A549 (cell line): ENCODE data around the gene RNF114. TPM values are rescaled to one million over a fixed set of nuclear protein-coding genes. Genes with fewer than 3 reads are reported as not detected.

ENCODE experiments used
- ATAC-seq, 2 experiments: fragments of 200-7000 bp in 1 of 2; fragments of >200 bp in 1 of 2; cut with Nextera tagmentation in 1 of 2; cut with Tn5 transposase in 1 of 2; 3 replicates each; pipeline versions ENCODE4 v1.8.0 to v1.9.1; 2018 to 2020; ENCODE audit warnings: mild to moderate bottlenecking in 1 of 2, moderate library complexity in 1 of 2
- CTCF ChIA-PET: fragments of 300-600 bp; sonication (Branson Sonifier 250); formaldehyde crosslinking; extraction: SDS; loops from one replicate; lab custom pipeline; 2021; ENCODE audit warnings: antibody characterized with exemption, inconsistent platforms; lab: Yijun Ruan, JAX
- POLR2A ChIA-PET: fragments of 350-600 bp; formaldehyde crosslinking; extraction: SDS; loops from one replicate; lab custom pipeline; 2021; ENCODE audit warnings: antibody characterized with exemption, inconsistent platforms; lab: Yijun Ruan, JAX
- DNase-seq, 2 experiments: peaks; one replicate each; pipeline versions ENCODE4 v3.0.0 to v3.0.0-alpha.2; 2011 to 2016; ENCODE audit warnings: low read depth in 1 of 2, low spot score in 1 of 2
- FAIRE-seq: peaks from 2 replicates; lab custom pipeline; 2011; peaks lifted over from hg19 to GRCh38; lab: Jason Lieb, UNC
- H3K27ac ChIP-seq, 2 experiments: fragments of >200 bp; sonication (Bioruptor Twin); formaldehyde crosslinking; 3 replicates each; pipeline ENCODE4 v1.5.1; 2016 to 2017
- H3K4me1 ChIP-seq: fragments of >200 bp; sonication (Bioruptor Twin); formaldehyde crosslinking; 3 replicates; pipeline ENCODE4 v1.6.1; 2016
- H3K4me2 ChIP-seq: fragments of >200 bp; sonication (Bioruptor Twin); formaldehyde crosslinking; 3 replicates; pipeline ENCODE4 v1.6.1; 2016
- H3K4me3 ChIP-seq: fragments of >200 bp; sonication (Bioruptor Twin); formaldehyde crosslinking; 3 replicates; pipeline ENCODE4 v1.5.1; 2016
- H3K9me3 ChIP-seq: fragments of >200 bp; sonication (Bioruptor Twin); formaldehyde crosslinking; 3 replicates; pipeline ENCODE4 v1.6.1; 2016
- CEBPB ChIP-seq, 2 experiments: fragments of >200 bp in 1 of 2; sonication (Bioruptor Twin) in 1 of 2; formaldehyde crosslinking in 1 of 2; IDR thresholded peaks; 2 replicates each; pipeline ENCODE4 v1.6.1; 2012 to 2016
- CHD2 ChIP-seq: fragments of 150-350 bp; IDR thresholded peaks from 2 replicates; pipeline ENCODE4 v1.6.1; 2014; ENCODE audit warnings: low read length; ENCODE audit not compliant: partially characterized antibody
- EHF ChIP-seq: fragments of 250-450 bp; sonication (Bioruptor Pico); IDR thresholded peaks from 2 replicates; pipeline ENCODE4 v1.5.0; 2020; ENCODE audit warnings: mild to moderate bottlenecking
- EP300 ChIP-seq, 2 experiments: fragments of >200 bp; sonication (Bioruptor Twin); formaldehyde crosslinking; IDR thresholded peaks; 2 replicates in 1 of 2; 3 replicates in 1 of 2; pipeline ENCODE4 v1.6.1; 2016 to 2017
- FOSB ChIP-seq: fragments of 250-450 bp; sonication (Bioruptor Pico); IDR thresholded peaks from 2 replicates; pipeline ENCODE4 v1.5.0; 2020; ENCODE audit warnings: mild to moderate bottlenecking, moderate library complexity
- FOSL2 ChIP-seq, 2 experiments: fragments of 450-650 bp in 1 of 2; fragments of >200 bp in 1 of 2; sonication (Bioruptor Twin) in 1 of 2; formaldehyde crosslinking; IDR thresholded peaks; 2 replicates each; pipeline versions ENCODE4 v1.5.0 to v1.6.1; 2016 to 2020; ENCODE audit warnings: mild to moderate bottlenecking in 1 of 2, moderate library complexity in 1 of 2
- FOXS1 ChIP-seq: fragments of 250-450 bp; sonication (Bioruptor Pico); IDR thresholded peaks from 2 replicates; pipeline ENCODE4 v1.5.0; 2020; ENCODE audit warnings: mild to moderate bottlenecking, moderate library complexity
- GATA3 ChIP-seq: IDR thresholded peaks from 2 replicates; pipeline ENCODE4 v1.6.1; 2012; ENCODE audit warnings: borderline replicate concordance
- HDAC2 ChIP-seq: fragments of 200-600 bp; sonication (generic); IDR thresholded peaks from 2 replicates; pipeline ENCODE4 v1.6.1; 2016
- HOXA7 ChIP-seq: fragments of 250-450 bp; sonication (Bioruptor Pico); IDR thresholded peaks from 2 replicates; pipeline ENCODE4 v1.5.0; 2020; ENCODE audit warnings: mild to moderate bottlenecking, moderate library complexity
- JUN ChIP-seq, 2 experiments: fragments of >200 bp; sonication (Bioruptor Twin); formaldehyde crosslinking; IDR thresholded peaks; 2 replicates in 1 of 2; 3 replicates in 1 of 2; pipeline ENCODE4 v1.6.1; 2016 to 2017
- JUNB ChIP-seq: fragments of >200 bp; sonication (Bioruptor Twin); formaldehyde crosslinking; IDR thresholded peaks from 2 replicates; pipeline ENCODE4 v1.6.1; 2016
- KDM5A ChIP-seq: fragments of 200-600 bp; sonication (generic); IDR thresholded peaks from 2 replicates; pipeline ENCODE4 v1.6.1; 2016; ENCODE audit warnings: antibody characterized with exemption, mild to moderate bottlenecking
- MAFK ChIP-seq: fragments of 450-650 bp; IDR thresholded peaks from 2 replicates; pipeline ENCODE4 v1.6.1; 2014; ENCODE audit not compliant: partially characterized antibody
- MYC ChIP-seq: IDR thresholded peaks from 2 replicates; pipeline ENCODE4 v1.6.1; 2012; ENCODE audit warnings: mild to moderate bottlenecking, inconsistent platforms, low read length, improper control_type of control experiment, borderline replicate concordance
- NFE2L2 ChIP-seq: fragments of 150-350 bp; conservative IDR thresholded peaks from 2 replicates; pipeline ENCODE4 v1.6.1; 2014; ENCODE audit warnings: low read length
- NPAS2 ChIP-seq: fragments of 250-450 bp; sonication (Bioruptor Pico); IDR thresholded peaks from 2 replicates; pipeline ENCODE4 v1.8.0; 2022; ENCODE audit warnings: mild to moderate bottlenecking, moderate library complexity, borderline replicate concordance
- PHF8 ChIP-seq: fragments of 200-600 bp; sonication (generic); IDR thresholded peaks from 2 replicates; pipeline ENCODE4 v1.6.1; 2016; ENCODE audit warnings: low read depth, mild to moderate bottlenecking, antibody characterized with exemption, moderate library complexity, borderline replicate concordance
- POLR2A ChIP-seq: IDR thresholded peaks from 2 replicates; pipeline ENCODE4 v1.6.1; 2012; ENCODE audit warnings: mild to moderate bottlenecking, low read length
- RARB ChIP-seq: fragments of 250-450 bp; sonication (Bioruptor Pico); IDR thresholded peaks from 2 replicates; pipeline ENCODE4 v1.8.0; 2021; ENCODE audit warnings: mild to moderate bottlenecking, moderate library complexity
- RCOR1 ChIP-seq: fragments of 150-350 bp; IDR thresholded peaks from 2 replicates; pipeline ENCODE4 v1.6.1; 2014; ENCODE audit warnings: antibody characterized with exemption, low read length, low read depth
- SMC3 ChIP-seq: fragments of >200 bp; sonication (Bioruptor Twin); formaldehyde crosslinking; IDR thresholded peaks from 3 replicates; pipeline ENCODE4 v1.6.1; 2018; ENCODE audit warnings: inconsistent platforms
- SREBF2 ChIP-seq: fragments of 450-650 bp; IDR thresholded peaks from 2 replicates; pipeline ENCODE4 v1.6.1; 2014; ENCODE audit warnings: mild to moderate bottlenecking, moderate library complexity
- TFCP2L1 ChIP-seq: fragments of 250-450 bp; sonication (Bioruptor Pico); IDR thresholded peaks from 2 replicates; pipeline ENCODE4 v1.5.0; 2021; ENCODE audit warnings: mild to moderate bottlenecking
- TP53 ChIP-seq: fragments of 250-450 bp; sonication (Bioruptor Pico); IDR thresholded peaks from 2 replicates; pipeline ENCODE4 v1.5.0; 2021; ENCODE audit warnings: mild to moderate bottlenecking, moderate library complexity
- ZFP36 ChIP-seq: fragments of 450-650 bp; IDR thresholded peaks from 2 replicates; pipeline ENCODE4 v1.6.1; 2014; ENCODE audit warnings: borderline replicate concordance; ENCODE audit not compliant: partially characterized antibody
- ZNF302 ChIP-seq: fragments of 250-450 bp; sonication (Bioruptor Pico); IDR thresholded peaks from 2 replicates; pipeline ENCODE4 v1.9.0; 2021; ENCODE audit warnings: inconsistent platforms, mild to moderate bottlenecking, moderate library complexity
- WGBS: methylation state at CpG from one replicate; pipeline ENCODE4 v1.1.6; 2017; ENCODE audit errors: missing lambda C conversion rate; 5-methylcytosine and 5-hydroxymethylcytosine counted together
- polyA minus RNA-seq: library from RNA; depleted of rRNA, polyadenylated mRNA; stranded (reverse); fragments of >200 nt; gene quantifications from 2 replicates; pipeline ENCODE4 v1.2.3, GENCODE V29; 2011; rRNA and poly(A)+ RNA removed
- polyA plus RNA-seq, 4 experiments: library from polyadenylated mRNA; depleted of rRNA in 3 of 4; stranded (reverse); fragments of >200 nt; fragmentation: RNase III in 1 of 4; extraction: RNeasy Plus Mini Kit Qiagen cat#74134 plus additional on column Dnase treatment in 1 of 4; gene quantifications; 2 replicates in 3 of 4; 3 replicates in 1 of 4; pipeline ENCODE4 v1.2.3, GENCODE V29; 2011 to 2017
- TF ChIP-seq, protein P1 (sequence below): IDR thresholded peaks from 2 replicates; pipeline ENCODE4 v1.6.1; 2012
- TF ChIP-seq, protein P2 (sequence below): fragments of 450-650 bp; IDR thresholded peaks from 2 replicates; pipeline ENCODE4 v1.6.1; 2014; ENCODE audit warnings: antibody characterized with exemption
- TF ChIP-seq, protein P3 (sequence below): IDR thresholded peaks from 2 replicates; pipeline ENCODE4 v1.6.1; 2012
- TF ChIP-seq, protein P4 (sequence below): fragments of >200 bp; sonication (Bioruptor Twin); formaldehyde crosslinking; IDR thresholded peaks from 3 replicates; pipeline ENCODE4 v1.6.1; 2016
- TF ChIP-seq, protein P5 (sequence below): fragments of 200-600 bp; sonication (generic); IDR thresholded peaks from 2 replicates; pipeline ENCODE4 v1.6.1; 2016; ENCODE audit warnings: antibody characterized with exemption, mild to moderate bottlenecking, moderate library complexity

RNF114 gene, protein sequence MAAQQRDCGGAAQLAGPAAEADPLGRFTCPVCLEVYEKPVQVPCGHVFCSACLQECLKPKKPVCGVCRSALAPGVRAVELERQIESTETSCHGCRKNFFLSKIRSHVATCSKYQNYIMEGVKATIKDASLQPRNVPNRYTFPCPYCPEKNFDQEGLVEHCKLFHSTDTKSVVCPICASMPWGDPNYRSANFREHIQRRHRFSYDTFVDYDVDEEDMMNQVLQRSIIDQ
- 44.8 and 67.8 TPM in 2 replicates for polyA plus RNA-seq (2011; rRNA removed)
- 68.9 and 80.2 TPM in 2 replicates for polyA plus RNA-seq (2012; cell fraction: cytosol; rRNA removed)
- polyA plus RNA-seq (2012; cell fraction: nucleus; rRNA removed): 101 and 123 TPM in 2 replicates
- 43.1 to 47.0 TPM (median 44.0 TPM) in 3 replicates for polyA plus RNA-seq (2017; fragmentation: RNase III; extraction: RNeasy Plus Mini Kit Qiagen cat#74134 plus additional on column Dnase treatment)
- 42.6 and 51.8 TPM in 2 replicates for polyA minus RNA-seq

DNA sequence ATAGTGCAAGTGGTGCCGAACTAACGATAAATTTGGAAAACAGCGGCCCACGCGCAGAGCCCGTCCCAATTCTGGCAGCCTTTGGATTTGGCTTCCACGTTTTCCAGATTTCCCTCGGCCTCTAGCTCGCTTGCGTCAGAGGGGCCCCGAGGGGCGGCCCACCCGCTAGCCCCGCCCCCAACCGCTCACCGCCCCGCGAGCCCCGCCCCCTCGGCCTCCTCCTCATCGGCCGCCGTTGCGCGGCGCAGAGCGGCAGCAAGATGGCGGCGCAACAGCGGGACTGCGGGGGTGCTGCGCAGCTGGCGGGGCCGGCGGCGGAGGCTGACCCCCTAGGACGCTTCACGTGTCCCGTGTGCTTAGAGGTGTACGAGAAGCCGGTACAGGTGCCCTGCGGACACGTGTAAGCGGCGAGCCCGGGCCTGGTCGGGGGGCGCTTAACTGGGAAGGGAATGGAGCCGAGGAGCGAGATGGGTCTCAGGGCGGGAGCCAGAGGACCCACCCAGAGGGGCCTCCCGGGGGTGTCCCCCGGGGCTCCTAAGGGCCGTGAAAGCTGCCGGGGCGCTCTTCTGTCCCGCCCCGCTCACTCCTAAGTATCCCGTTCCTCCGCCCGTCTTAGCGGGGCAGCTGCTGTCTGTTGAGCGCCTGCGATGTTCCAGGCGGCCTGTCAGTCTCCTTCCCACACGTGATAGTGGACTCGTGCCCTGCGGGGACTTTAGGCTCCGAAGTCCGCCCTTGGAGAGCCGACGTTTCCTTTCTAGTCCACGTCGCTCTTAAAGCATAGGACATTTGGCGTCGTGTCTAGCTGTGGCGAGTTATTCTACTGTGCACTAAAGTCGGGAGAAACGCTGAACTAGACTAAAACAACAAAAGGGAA is at the start of gene RNF114:
Gene RNF114 (plus strand): TSS at position 245 of the 874 bp plus-strand sequence. CDS start 16 bp downstream, at position 261.
- FAIRE-seq (no peak), ATAC-seq (peak; percentile 90 to 91), DNase-seq (peak; percentile 72 to 90)
- no peaks in the 10 kb centered on the region for H3K9me3 ChIP-seq
- POLR2A ChIA-PET: interaction anchor here (1.2 to 2.0 kb wide), 4 partner anchors 9 to 34 kb away, joined by 3 to 11 read pairs (median 6); partner anchors contain the start of gene SPATA2
- peaks cover 20% of the 10 kb centered on the region for H3K4me1 ChIP-seq
- CTCF ChIA-PET: interaction anchor here (0.6 to 2.4 kb wide), 7 partner anchors 10 to 583 kb away, joined by 3 to 9 read pairs (median 3); no protein-coding TSS in a partner anchor
- WGBS: 1% methylated on average over 25 of the region's 79 CpGs
- H3K27ac ChIP-seq: peak within 1 kb of the TSS; percentile 79 to 95
- peak within 1 kb of the TSS; percentile 71 for H3K4me3 ChIP-seq
- peak within 1 kb of the TSS; percentile 95 for H3K4me2 ChIP-seq
- TF ChIP-seq, protein P1, sequence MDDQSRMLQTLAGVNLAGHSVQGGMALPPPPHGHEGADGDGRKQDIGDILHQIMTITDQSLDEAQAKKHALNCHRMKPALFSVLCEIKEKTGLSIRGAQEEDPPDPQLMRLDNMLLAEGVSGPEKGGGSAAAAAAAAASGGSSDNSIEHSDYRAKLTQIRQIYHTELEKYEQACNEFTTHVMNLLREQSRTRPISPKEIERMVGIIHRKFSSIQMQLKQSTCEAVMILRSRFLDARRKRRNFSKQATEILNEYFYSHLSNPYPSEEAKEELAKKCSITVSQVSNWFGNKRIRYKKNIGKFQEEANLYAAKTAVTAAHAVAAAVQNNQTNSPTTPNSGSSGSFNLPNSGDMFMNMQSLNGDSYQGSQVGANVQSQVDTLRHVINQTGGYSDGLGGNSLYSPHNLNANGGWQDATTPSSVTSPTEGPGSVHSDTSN: peak; percentile 29; the same call in 1 of the 2 replicates
- TF ChIP-seq CEBPB (IDR thresholded peaks at IDR 0.05) (peak; percentile 67 to 71), SREBF2 (no peak), TP53 (CRISPR knock-in tag) (no peak), ZFP36 (no peak), CHD2 (no peak), POLR2A (peak; percentile 92), FOSB (CRISPR knock-in tag) (no peak), SMC3 (no peak), GATA3 (no peak), RARB (CRISPR knock-in tag) (no peak), JUN (IDR thresholded peaks at IDR 0.05) (peak in 1 of 2 experiments; percentile 92; a peak in 3 of 5 replicates), JUNB (no peak), HDAC2 (no peak), EHF (no peak), RCOR1 (no peak), MAFK (no peak), HOXA7 (CRISPR knock-in tag) (no peak), FOXS1 (CRISPR knock-in tag) (no peak), ZNF302 (CRISPR knock-in tag) (no peak), FOSL2 (IDR thresholded peaks at IDR 0.05) (no peak), FOSL2 (CRISPR knock-in tag; IDR thresholded peaks at IDR 0.05) (no peak), MYC (no peak; the same call in 1 of the 2 replicates), EP300 (IDR thresholded peaks at IDR 0.05) (0 out of 5 replicates have a peak, but pooled peaks of 1 of the 2 experiments have one; percentile 8), PHF8 (peak; percentile 93), NFE2L2 (no peak), NPAS2 (CRISPR knock-in tag) (no peak), KDM5A (peak; percentile 91), TFCP2L1 (CRISPR knock-in tag) (no peak)
- TF ChIP-seq, protein P2, sequence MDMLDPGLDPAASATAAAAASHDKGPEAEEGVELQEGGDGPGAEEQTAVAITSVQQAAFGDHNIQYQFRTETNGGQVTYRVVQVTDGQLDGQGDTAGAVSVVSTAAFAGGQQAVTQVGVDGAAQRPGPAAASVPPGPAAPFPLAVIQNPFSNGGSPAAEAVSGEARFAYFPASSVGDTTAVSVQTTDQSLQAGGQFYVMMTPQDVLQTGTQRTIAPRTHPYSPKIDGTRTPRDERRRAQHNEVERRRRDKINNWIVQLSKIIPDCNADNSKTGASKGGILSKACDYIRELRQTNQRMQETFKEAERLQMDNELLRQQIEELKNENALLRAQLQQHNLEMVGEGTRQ: no peak
- TF ChIP-seq, protein P3, sequence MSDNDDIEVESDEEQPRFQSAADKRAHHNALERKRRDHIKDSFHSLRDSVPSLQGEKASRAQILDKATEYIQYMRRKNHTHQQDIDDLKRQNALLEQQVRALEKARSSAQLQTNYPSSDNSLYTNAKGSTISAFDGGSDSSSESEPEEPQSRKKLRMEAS: peak; percentile 59
- TF ChIP-seq, protein P4, sequence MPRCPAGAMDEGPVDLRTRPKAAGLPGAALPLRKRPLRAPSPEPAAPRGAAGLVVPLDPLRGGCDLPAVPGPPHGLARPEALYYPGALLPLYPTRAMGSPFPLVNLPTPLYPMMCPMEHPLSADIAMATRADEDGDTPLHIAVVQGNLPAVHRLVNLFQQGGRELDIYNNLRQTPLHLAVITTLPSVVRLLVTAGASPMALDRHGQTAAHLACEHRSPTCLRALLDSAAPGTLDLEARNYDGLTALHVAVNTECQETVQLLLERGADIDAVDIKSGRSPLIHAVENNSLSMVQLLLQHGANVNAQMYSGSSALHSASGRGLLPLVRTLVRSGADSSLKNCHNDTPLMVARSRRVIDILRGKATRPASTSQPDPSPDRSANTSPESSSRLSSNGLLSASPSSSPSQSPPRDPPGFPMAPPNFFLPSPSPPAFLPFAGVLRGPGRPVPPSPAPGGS: peak; percentile 78; the same call in 1 of the 3 replicates
- TF ChIP-seq, protein P5, sequence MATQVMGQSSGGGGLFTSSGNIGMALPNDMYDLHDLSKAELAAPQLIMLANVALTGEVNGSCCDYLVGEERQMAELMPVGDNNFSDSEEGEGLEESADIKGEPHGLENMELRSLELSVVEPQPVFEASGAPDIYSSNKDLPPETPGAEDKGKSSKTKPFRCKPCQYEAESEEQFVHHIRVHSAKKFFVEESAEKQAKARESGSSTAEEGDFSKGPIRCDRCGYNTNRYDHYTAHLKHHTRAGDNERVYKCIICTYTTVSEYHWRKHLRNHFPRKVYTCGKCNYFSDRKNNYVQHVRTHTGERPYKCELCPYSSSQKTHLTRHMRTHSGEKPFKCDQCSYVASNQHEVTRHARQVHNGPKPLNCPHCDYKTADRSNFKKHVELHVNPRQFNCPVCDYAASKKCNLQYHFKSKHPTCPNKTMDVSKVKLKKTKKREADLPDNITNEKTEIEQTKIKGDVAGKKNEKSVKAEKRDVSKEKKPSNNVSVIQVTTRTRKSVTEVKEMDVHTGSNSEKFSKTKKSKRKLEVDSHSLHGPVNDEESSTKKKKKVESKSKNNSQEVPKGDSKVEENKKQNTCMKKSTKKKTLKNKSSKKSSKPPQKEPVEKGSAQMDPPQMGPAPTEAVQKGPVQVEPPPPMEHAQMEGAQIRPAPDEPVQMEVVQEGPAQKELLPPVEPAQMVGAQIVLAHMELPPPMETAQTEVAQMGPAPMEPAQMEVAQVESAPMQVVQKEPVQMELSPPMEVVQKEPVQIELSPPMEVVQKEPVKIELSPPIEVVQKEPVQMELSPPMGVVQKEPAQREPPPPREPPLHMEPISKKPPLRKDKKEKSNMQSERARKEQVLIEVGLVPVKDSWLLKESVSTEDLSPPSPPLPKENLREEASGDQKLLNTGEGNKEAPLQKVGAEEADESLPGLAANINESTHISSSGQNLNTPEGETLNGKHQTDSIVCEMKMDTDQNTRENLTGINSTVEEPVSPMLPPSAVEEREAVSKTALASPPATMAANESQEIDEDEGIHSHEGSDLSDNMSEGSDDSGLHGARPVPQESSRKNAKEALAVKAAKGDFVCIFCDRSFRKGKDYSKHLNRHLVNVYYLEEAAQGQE: no peak
